HepG2 (cell line): ENCODE results near the gene AHSG. TPM values are rescaled to one million over a fixed set of nuclear protein-coding genes. Genes with fewer than 3 reads are reported as not detected.

ENCODE experiments used
- AFF4 ChIP-seq: sonication (generic); formaldehyde crosslinking; IDR thresholded peaks from 2 replicates; pipeline ENCODE4 v1.4.0; 2020; ENCODE audit warnings: missing genetic modification reagents
- ATF7-NPFF ChIP-seq: sonication (generic); formaldehyde crosslinking; IDR thresholded peaks from 2 replicates; pipeline ENCODE4 v1.8.1; 2023; ENCODE audit warnings: mild to moderate bottlenecking, low read depth, missing genetic modification reagents, moderate library complexity
- CBFB ChIP-seq: sonication (generic); formaldehyde crosslinking; IDR thresholded peaks from 2 replicates; pipeline ENCODE4 v1.4.0; 2020; ENCODE audit warnings: missing genetic modification reagents
- CEBPB ChIP-seq: IDR thresholded peaks from 2 replicates; pipeline ENCODE4 v1.6.1; 2011; ENCODE audit warnings: low read depth, low read length, improper control_type of control experiment, borderline replicate concordance
- CEBPG ChIP-seq: IDR thresholded peaks from 2 replicates; pipeline ENCODE4 v1.6.1; 2016
- DMAP1 ChIP-seq: IDR thresholded peaks from 2 replicates; pipeline ENCODE4 v1.6.1; 2016
- HCFC1 ChIP-seq: fragments of 150-350 bp; IDR thresholded peaks from 2 replicates; pipeline ENCODE4 v1.6.1; 2014; ENCODE audit warnings: low read depth, low read length
- HOXA5 ChIP-seq: sonication (generic); formaldehyde crosslinking; IDR thresholded peaks from 2 replicates; pipeline ENCODE4 v1.4.0; 2020; ENCODE audit warnings: missing genetic modification reagents
- IRX3 ChIP-seq: sonication (generic); formaldehyde crosslinking; IDR thresholded peaks from 2 replicates; pipeline ENCODE4 v1.8.1; 2023; ENCODE audit warnings: mild to moderate bottlenecking, low read depth, missing genetic modification reagents, borderline replicate concordance
- KLF15 ChIP-seq: sonication (generic); formaldehyde crosslinking; IDR thresholded peaks from 2 replicates; pipeline ENCODE4 v1.8.1; 2023; ENCODE audit warnings: borderline replicate concordance, mild to moderate bottlenecking, inconsistent platforms, missing genetic modification reagents, mixed read lengths
- MIER2 ChIP-seq: IDR thresholded peaks from 2 replicates; pipeline ENCODE4 v1.6.1; 2016; ENCODE audit warnings: missing biosample characterization, missing genetic modification reagents
- MYC ChIP-seq: sonication (generic); formaldehyde crosslinking; IDR thresholded peaks from 2 replicates; pipeline ENCODE4 v1.9.0; 2021; ENCODE audit warnings: missing genetic modification reagents, borderline replicate concordance
- ONECUT2 ChIP-seq: sonication (generic); formaldehyde crosslinking; IDR thresholded peaks from 2 replicates; pipeline ENCODE4 v1.4.0; 2020; ENCODE audit warnings: missing genetic modification reagents
- PAF1 ChIP-seq: IDR thresholded peaks from 2 replicates; pipeline ENCODE4 v1.6.1; 2016; ENCODE audit warnings: missing genetic modification reagents, missing compliant biosample characterization
- PITX1 ChIP-seq: sonication (generic); formaldehyde crosslinking; IDR thresholded peaks from 2 replicates; pipeline ENCODE4 v1.5.1; 2020; ENCODE audit warnings: mild to moderate bottlenecking, missing genetic modification reagents
- RERE ChIP-seq: IDR thresholded peaks from 2 replicates; pipeline ENCODE4 v1.6.1; 2016; ENCODE audit warnings: low read depth, missing genetic modification reagents, missing compliant biosample characterization
- SETDB1 ChIP-seq: sonication (generic); formaldehyde crosslinking; IDR thresholded peaks from 2 replicates; pipeline ENCODE4 v1.5.1; 2020; ENCODE audit warnings: missing genetic modification reagents, mild to moderate bottlenecking, borderline replicate concordance
- ZKSCAN8 ChIP-seq: IDR thresholded peaks from 2 replicates; pipeline ENCODE4 v1.6.1; 2016; ENCODE audit warnings: borderline replicate concordance, missing genetic modification reagents, missing compliant biosample characterization
- ZNF331 ChIP-seq: sonication (generic); formaldehyde crosslinking; IDR thresholded peaks from 2 replicates; pipeline ENCODE4 v1.4.0; 2020; ENCODE audit warnings: missing genetic modification reagents
- ZNF710 ChIP-seq: sonication (generic); formaldehyde crosslinking; IDR thresholded peaks from 2 replicates; pipeline ENCODE4 v1.5.0; 2020; ENCODE audit warnings: mild to moderate bottlenecking, missing genetic modification reagents, borderline replicate concordance
- polyA plus RNA-seq, 8 experiments: library from polyadenylated mRNA; depleted of rRNA in 3 of 8; stranded (reverse) in 7 of 8; unstranded in 1 of 8; fragments of >200 nt; fragmentation: Illumina TruSeq in 4 of 8; extraction: Trizol in 4 of 8; gene quantifications; 2 replicates each; pipeline versions ENCODE4 v1.2.1 to v1.2.3, GENCODE V29; 2011 to 2016; ENCODE audit warnings: low read depth in 4 of 8, missing spikeins in 1 of 8, mixed read lengths in 1 of 8; ENCODE audit not compliant: insufficient read depth in 1 of 8
- total RNA-seq, 5 experiments: library from RNA; depleted of rRNA; stranded (reverse); fragments of >200 nt; fragmentation: Illumina TruSeq; extraction: Trizol; gene quantifications; 2 replicates each; pipeline ENCODE4 v1.2.3, GENCODE V29; 2016; ENCODE audit warnings: low read depth in 1 of 5

The AHSG gene
- total and polyA plus RNA-seq, 2 of the 13 experiments (the other 11 are each of a cell fraction or from before 2014, with no cell fraction given): 2,043 to 19,152 TPM

- TF ChIP-seq MYC (CRISPR knock-in tag) (peak; percentile 40; the same call in 1 of the 2 replicates), SETDB1 (CRISPR knock-in tag) (no peak), DMAP1 (no peak), ZNF331 (CRISPR knock-in tag) (peak; percentile 72; the same call in 1 of the 2 replicates), CEBPG (CRISPR knock-in tag) (peak; percentile 93), HCFC1 (no peak), IRX3 (CRISPR knock-in tag) (no peak), HOXA5 (CRISPR knock-in tag) (peak; percentile 50; the same call in 1 of the 2 replicates), ATF7-NPFF (CRISPR knock-in tag) (no peak), ONECUT2 (CRISPR knock-in tag) (0 out of 2 replicates have a peak, but pooled peaks have one; percentile 23), PITX1 (CRISPR knock-in tag) (peak; percentile 95), ZNF710 (peak; percentile 28; the same call in 1 of the 2 replicates), ZKSCAN8 (no peak), KLF15 (no peak), AFF4 (CRISPR knock-in tag) (no peak), CEBPB (peak; percentile 93), RERE (CRISPR knock-in tag) (peak; percentile 54; the same call in 1 of the 2 replicates), CBFB (CRISPR knock-in tag) (0 out of 2 replicates have a peak, but pooled peaks have one; percentile 21), PAF1 (no peak), MIER2 (CRISPR knock-in tag) (no peak)
Measured at GRCh38 chr3:186630950-186631641, 18.2 kb downstream of the AHSG start (continued).
